NCI-H1930 (cell line): ENCODE data around the gene NDUFAF3.

ENCODE experiments used
- DNase-seq, 2 experiments: peaks; one replicate each; lab custom pipeline; 2025; lab: John Stamatoyannopoulos, UW

NDUFAF3 gene, protein sequence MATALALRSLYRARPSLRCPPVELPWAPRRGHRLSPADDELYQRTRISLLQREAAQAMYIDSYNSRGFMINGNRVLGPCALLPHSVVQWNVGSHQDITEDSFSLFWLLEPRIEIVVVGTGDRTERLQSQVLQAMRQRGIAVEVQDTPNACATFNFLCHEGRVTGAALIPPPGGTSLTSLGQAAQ

GRCh38 chr3:49021813-49022687 lies at the start of gene NDUFAF3:
Gene NDUFAF3, plus strand, starts transcription at chr3:49022121. Its CDS starts 24 bp downstream, at chr3:49022145.
- peak; percentile 85 to 90 for DNase-seq

GRCh38 chr3:48974076-48974864 lies 47.7 kb upstream of the NDUFAF3 start:
- no peak for DNase-seq

- no peak for DNase-seq
These were observed 42.5 kb upstream of the NDUFAF3 start for GRCh38 chr3:48979451-48979850.

- DNase-seq = no peak
These were observed 41.6 kb upstream of the NDUFAF3 start for GRCh38 chr3:48980295-48980694.

GRCh38 chr3:48982016-48982415 lies 39.9 kb upstream of the NDUFAF3 start:
- no peak for DNase-seq

GRCh38 chr3:48982686-48983085 lies 39.2 kb upstream of the NDUFAF3 start:
- no peak for DNase-seq

DNA sequence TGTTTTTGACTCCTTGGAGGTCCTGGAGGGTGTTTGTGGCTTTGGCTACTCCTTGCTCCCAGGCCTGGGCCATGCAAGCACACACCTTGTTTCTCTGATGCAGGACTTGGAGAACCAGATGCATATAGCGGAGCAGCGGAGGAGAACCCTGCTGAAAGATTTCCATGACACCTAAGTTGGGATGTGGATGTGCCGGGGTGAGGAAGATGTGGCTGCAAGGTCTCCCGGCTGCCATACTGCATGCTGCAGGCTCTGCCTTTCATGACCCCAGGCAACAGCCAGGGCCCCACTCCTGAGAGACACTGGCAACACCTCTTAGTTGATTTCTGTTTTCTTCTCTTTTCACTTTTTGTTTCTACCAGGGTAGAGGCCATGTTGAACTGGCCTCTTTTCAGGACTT lies 38.8 kb upstream of the NDUFAF3 start:
- DNase-seq = no peak

GRCh38 chr3:48984663-48985062 lies 37.3 kb upstream of the NDUFAF3 start:
- DNase-seq = no peak

GRCh38 chr3:48985831-48986376 lies 36.0 kb upstream of the NDUFAF3 start:
- no peak for DNase-seq

- DNase-seq = no peak
These were observed 32.7 kb upstream of the NDUFAF3 start for GRCh38 chr3:48989126-48989795.

- DNase-seq = peak; percentile 37 to 67
These were observed 31.9 kb upstream of the NDUFAF3 start, which contains the start of gene P4HTM for GRCh38 chr3:48989796-48990635. Gene P4HTM, plus strand, starts transcription at chr3:48990241. Its CDS starts 16 bp downstream, at chr3:48990257.

DNA sequence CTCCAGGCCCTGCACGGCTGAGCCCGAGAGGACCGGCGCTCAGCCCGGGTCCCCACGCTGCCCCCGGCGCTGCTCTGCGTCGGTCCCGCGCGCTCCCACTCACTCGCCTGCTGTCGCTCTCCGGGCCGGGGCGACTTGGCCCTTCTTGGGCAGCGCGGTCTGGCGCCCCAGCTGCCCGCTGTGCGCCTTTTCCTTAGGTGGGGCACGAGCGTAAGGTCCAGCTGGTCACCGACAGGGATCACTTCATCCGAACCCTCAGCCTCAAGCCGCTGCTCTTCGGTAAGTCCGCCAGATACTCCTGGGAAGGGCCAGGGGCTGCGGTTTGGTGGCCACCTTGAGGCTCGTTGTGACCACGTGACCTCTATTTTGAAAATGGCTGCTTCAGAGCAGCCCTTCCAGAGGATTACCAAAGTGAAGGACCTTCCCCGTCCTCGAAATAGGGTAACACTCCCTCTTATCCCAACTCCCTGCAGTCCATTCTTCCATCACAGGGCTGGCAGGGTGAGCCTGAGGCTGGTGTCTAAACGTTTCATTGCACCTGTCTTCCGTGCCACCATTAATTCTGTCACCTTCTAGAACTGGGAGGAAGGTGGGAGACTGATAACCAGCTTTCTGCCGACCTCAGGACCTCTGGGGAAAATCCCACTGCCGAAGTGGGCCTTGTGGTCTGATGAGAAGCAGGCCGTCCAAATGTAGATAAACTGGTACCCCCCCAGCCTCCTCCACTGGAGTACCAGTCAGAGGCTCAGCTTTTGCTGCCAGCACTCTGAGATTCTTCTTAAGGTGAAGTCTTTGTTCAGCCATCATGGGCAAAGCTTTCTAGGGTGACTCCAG lies 31.1 kb upstream of the NDUFAF3 start:
- DNase-seq = no peak

DNA sequence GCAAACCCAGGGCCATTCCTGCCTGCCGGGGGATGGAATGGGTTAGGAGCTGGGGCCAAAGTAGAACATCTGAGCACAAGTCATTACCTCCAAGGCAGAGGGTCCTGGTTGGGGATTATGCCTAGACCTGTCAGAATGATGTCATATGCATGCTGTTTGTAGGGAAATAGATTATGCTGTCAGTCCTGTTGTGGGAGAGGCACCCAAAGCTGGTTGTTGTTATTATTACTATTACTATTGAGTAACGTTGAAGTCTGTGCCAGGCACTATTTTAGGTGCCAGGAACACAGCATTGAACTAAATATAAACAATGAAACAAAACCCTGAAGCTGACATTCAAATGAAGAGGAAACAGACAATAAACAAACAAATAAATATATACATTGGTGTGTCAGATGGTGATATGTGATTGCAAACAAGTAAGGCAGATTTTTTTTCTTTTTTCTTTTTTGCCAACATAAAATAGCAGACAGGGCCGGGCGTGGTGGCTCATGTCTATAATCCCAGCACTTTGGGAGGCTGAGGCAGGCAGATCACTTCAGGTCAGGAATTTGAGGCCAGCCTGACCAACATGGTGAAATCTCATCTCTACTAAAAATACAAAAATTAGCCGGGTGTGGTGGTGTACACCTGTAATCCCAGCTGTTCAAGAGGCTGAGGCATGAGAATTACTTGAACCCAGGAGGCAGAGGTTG lies 29.9 kb upstream of the NDUFAF3 start:
- DNase-seq = no peak

DNA sequence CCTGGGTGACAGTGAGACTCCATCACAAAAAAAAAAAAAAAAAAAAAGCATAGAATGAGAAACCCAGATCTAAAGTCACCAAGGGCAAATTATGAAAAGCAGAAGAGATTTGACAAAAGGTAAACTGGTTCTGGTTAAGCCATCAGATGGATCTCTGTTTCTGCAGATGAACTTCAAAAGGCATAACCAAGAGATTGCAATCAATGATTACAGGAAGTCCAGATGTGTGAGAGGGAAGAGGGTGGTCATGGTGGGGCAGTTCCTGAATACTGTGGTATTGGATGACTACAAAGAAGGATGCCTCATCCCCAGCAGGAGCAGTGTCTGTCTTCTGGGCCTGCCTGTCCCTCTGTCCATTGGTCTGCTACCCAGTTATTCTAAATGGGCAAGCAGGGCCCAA lies 28.1 kb upstream of the NDUFAF3 start:
- DNase-seq = no peak

GRCh38 chr3:48996640-48997039 lies 25.3 kb upstream of the NDUFAF3 start:
- no peak for DNase-seq

GRCh38 chr3:48997102-48997635 lies 24.8 kb upstream of the NDUFAF3 start:
- DNase-seq = no peak

DNA sequence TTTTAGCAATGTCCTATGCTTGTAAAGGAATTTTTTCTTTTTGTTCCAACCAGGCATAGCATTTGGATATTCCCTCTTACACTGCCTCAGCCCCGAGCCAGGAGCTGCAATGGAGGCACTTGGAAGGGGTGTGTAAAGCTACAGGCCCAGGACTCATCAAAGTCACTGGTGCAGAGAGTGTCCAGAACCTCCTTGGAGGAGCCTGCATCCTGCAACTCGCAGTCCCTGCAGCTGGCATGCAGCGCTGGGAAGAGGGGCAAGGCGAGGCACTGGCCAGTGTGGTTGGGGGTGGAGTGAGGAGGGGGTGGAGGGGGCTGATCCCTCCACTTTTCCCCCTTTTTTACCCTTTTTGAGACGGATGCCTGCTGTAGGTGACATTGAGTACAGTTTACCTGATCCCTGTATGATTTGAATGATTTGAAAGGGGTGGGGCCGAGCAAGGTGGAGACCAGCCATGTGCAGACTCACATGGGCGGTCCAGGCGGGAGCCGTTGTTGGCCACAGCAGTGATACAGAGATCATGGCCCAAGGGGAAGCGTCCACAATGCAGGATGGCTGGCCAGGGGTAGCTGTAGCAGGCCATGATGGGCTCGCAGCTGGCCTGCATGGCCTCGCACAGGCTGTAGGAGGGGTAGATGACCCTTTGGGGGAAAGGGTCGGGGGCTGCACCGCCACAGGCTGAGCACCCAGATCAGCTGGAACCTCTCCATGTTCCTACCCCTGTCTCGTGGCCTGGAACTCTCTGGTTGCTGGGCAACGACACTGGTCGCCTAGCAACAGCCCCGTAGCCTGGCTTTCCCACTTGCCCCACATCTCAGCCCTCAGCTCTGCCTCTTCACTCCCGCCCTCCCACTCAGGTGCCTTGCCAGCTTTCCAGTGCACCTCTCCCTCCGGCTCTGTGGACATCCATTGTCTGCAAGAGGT lies 23.9 kb upstream of the NDUFAF3 start:
- DNase-seq = no peak
